Psoas muscle (tissue), 8 donors: ENCODE results near the gene MAPK13. TPM values are rescaled to one million over a fixed set of nuclear protein-coding genes. Genes with fewer than 3 reads are reported as not detected.

Experiments used
- ATAC-seq, 4 donors: fragments of 200-7000 bp; cut with Tn5 transposase; one replicate each; pipeline ENCODE4 v1.9.1; 2020; ENCODE audit warnings: moderate library complexity in 3 of 4, mild to moderate bottlenecking in 2 of 4
- DNase-seq, 2 donors: peaks; one replicate each; pipeline ENCODE4 v3.0.0-alpha.2; 2020
- H3K27ac ChIP-seq: fragments of 200-600 bp; one replicate; pipeline ENCODE4 v1.8.0; 2022
- H3K27me3 ChIP-seq, 3 donors: fragments of 200-600 bp in 1 of 3; one replicate each; pipeline versions ENCODE4 v1.6.1 to v1.8.0; 2013 to 2022; ENCODE audit warnings: low read length in 2 of 3, mild to moderate bottlenecking in 2 of 3, moderate library complexity in 1 of 3; ENCODE audit not compliant: insufficient read depth in 3 of 3
- H3K36me3 ChIP-seq, 2 donors: fragments of 200-600 bp in 1 of 2; one replicate each; pipeline versions ENCODE4 v1.6.1 to v1.8.0; 2013 to 2022; ENCODE audit warnings: low read depth in 1 of 2, mild to moderate bottlenecking in 1 of 2, moderate library complexity in 1 of 2; ENCODE audit not compliant: insufficient read depth in 1 of 2
- H3K4me1 ChIP-seq: fragments of 200-600 bp; one replicate; pipeline ENCODE4 v1.8.0; 2022
- H3K4me3 ChIP-seq: fragments of 200-600 bp; one replicate; pipeline ENCODE4 v1.8.0; 2022; ENCODE audit warnings: mild to moderate bottlenecking
- H3K9me3 ChIP-seq: fragments of 200-600 bp; one replicate; pipeline ENCODE4 v1.8.0; 2022
- WGBS, 3 donors: extraction: QIAGEN DNeasy Blood & Tissue Kit; methylation state at CpG; one replicate each; pipeline versions ENCODE4 v1.1.6 to v1.1.7; 2013; 5-methylcytosine and 5-hydroxymethylcytosine counted together
- intact Hi-C, 2 donors: fragments of 100-400 bp; cut with DNase I; formaldehyde crosslinking; loops; one replicate each; pipeline versions ENCODE4 v1.11.0 to v1.14.2; 2022
- polyA plus RNA-seq, 3 donors: library from polyadenylated mRNA; stranded (reverse); fragments of 200-250 nt; gene quantifications; one replicate each; pipeline ENCODE4 v1.2.3, GENCODE V29; 2013
- total RNA-seq, 4 donors: library from RNA; stranded (reverse); fragmentation: NEBNext Ultra II Directional in 2 of 4; extraction: Animal tissue kit (Norgen Biotek cat#: 25700) in 2 of 4; gene quantifications; one replicate each; pipeline versions ENCODE4 v1.2.1 to v1.2.4, GENCODE V29; 2021 to 2023
- TF ChIP-seq, protein P1 (sequence below): fragments of 200-600 bp; IDR thresholded peaks from one replicate; pipeline ENCODE4 v1.8.0; 2022; ENCODE audit warnings: antibody characterized with exemption
- donor health status: healthy with polysubstance abuse.
- donor health status: DM: no; HTN: no; CAD: no; lungs with moderate emphysema.
- donor health status: Bipolar disorder and iron deficiency.
- donor health status: healthy.
- donor health status: DM: yes; HTN: yes; CAD: no.
- donor health status: DM: no; HTN: no; CAD: no.
- donor health status: DM: no; HTN: no; CAD: no.
- donor health status: DM: yes; HTN: yes; CAD: no.

Gene MAPK13
- total and polyA plus RNA-seq, 7 donors: 0.49 to 4.0 (median 1.6) TPM

DNA sequence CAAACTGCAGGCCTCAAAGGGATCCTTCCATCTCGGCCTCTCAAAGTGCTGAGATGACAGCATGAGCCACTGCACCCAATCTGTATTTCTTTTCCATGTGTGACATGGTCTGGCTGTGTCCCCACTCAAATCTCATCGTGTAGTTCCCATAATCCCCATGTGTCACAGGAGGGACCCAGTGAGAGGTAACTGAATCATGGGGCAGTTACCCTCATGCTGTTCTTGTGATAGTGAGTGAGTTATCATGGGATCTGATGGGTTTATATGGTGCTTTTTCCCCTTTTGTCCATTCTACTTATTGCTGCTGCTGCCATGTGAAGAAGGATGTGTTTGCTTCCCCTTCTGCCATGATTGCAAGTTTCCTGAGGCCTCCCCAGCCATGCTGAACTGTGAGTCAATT lies 55.9 kb downstream of the MAPK13 start:
- TF ChIP-seq, protein P1, sequence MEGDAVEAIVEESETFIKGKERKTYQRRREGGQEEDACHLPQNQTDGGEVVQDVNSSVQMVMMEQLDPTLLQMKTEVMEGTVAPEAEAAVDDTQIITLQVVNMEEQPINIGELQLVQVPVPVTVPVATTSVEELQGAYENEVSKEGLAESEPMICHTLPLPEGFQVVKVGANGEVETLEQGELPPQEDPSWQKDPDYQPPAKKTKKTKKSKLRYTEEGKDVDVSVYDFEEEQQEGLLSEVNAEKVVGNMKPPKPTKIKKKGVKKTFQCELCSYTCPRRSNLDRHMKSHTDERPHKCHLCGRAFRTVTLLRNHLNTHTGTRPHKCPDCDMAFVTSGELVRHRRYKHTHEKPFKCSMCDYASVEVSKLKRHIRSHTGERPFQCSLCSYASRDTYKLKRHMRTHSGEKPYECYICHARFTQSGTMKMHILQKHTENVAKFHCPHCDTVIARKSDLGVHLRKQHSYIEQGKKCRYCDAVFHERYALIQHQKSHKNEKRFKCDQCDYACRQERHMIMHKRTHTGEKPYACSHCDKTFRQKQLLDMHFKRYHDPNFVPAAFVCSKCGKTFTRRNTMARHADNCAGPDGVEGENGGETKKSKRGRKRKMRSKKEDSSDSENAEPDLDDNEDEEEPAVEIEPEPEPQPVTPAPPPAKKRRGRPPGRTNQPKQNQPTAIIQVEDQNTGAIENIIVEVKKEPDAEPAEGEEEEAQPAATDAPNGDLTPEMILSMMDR: no peak
- DNase-seq (no peak), ATAC-seq (no peak)
- no peak overlapping the region for H3K27ac ChIP-seq
- H3K4me1 ChIP-seq: no peaks in the 10 kb centered on the region
- no peaks in the 10 kb centered on the region for H3K27me3 ChIP-seq
- intact Hi-C loops: no loop called here
- 78 to 89% (median 85%) methylated on average over 2 of the region's 2 CpGs for WGBS, 3 donors
- H3K4me3 ChIP-seq: no peak overlapping the region
- no peaks in the 10 kb centered on the region for H3K9me3 ChIP-seq
- H3K36me3 ChIP-seq: peaks cover 0 to 29% of the 10 kb centered on the region in 2 donors

DNA sequence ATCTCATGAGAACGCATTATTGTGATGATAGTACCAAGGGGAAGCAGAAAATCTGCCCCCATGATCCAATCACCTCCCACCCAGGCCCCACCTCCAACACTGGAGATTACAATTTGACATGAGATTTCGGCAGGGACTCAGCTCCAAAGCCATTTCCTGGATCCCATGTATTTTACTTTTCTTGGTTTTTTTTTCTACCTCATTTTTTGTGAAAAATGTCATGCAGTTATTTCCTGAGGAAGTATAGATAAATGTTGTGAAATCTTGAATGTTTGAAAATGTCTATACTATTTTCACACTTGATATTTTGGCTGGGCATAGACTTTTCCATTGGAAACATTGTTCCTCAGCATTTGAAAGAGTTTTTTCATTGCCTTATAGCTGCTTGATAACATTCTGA lies 57.1 kb downstream of the MAPK13 start:
- no peak overlapping the region for H3K27ac ChIP-seq
- ATAC-seq (no peak), DNase-seq (no peak)
- H3K36me3 ChIP-seq: peaks cover 0 to 34% of the 10 kb centered on the region in 2 donors
- no peaks in the 10 kb centered on the region for H3K9me3 ChIP-seq
- 78 to 86% (median 82%) methylated on average over 2 of the region's 2 CpGs for WGBS, 3 donors
- H3K27me3 ChIP-seq: no peaks in the 10 kb centered on the region
- H3K4me3 ChIP-seq: no peak overlapping the region
- TF ChIP-seq, protein P1: no peak
- H3K4me1 ChIP-seq: no peaks in the 10 kb centered on the region
- intact Hi-C loops: no loop called here

Other genes with a start within 250 kb of the MAPK13 start
- 10 to 100 TPM; 24.1 to 42.4 (median 31.3) TPM for gene SRPK1, start 209.4 kb upstream of the MAPK13 start, total RNA-seq
- 10 to 100 TPM; 12.2 to 46.9 (median 21.3) TPM for gene SRPK1, start 209.4 kb upstream of the MAPK13 start, polyA plus RNA-seq
- under 1 TPM in 1 of 4 donors, not detected in 3; 0.15 TPM for gene SLC26A8, start 105.9 kb upstream of the MAPK13 start, total RNA-seq
- under 1 TPM in 1 of 3 donors, not detected in 2; 0.04 TPM for gene SLC26A8, start 105.9 kb upstream of the MAPK13 start, polyA plus RNA-seq
- gene MAPK14, start 102.7 kb upstream of the MAPK13 start, total RNA-seq: 10 to 100 TPM; 23.9 to 32.8 (median 31.4) TPM
- 10 to 100 TPM; 11.8 to 42.0 (median 25.3) TPM for gene MAPK14, start 102.7 kb upstream of the MAPK13 start, polyA plus RNA-seq
- 10 to 100 TPM; 20.4 to 31.4 (median 21.9) TPM for gene BRPF3, start 66.2 kb downstream of the MAPK13 start, total RNA-seq
- 10 to 100 TPM; 15.3 to 47.2 (median 17.3) TPM for gene BRPF3, start 66.2 kb downstream of the MAPK13 start, polyA plus RNA-seq
- not detected for gene PNPLA1, start 139.5 kb downstream of the MAPK13 start, total RNA-seq
- gene PNPLA1, start 139.5 kb downstream of the MAPK13 start, polyA plus RNA-seq: under 1 TPM in 2 of 3 donors, not detected in 1; 0.04 to 0.05 TPM
- gene BNIP5, start 206.4 kb downstream of the MAPK13 start, total RNA-seq: not detected
- gene BNIP5, start 206.4 kb downstream of the MAPK13 start, polyA plus RNA-seq: under 1 TPM in 1 of 3 donors, not detected in 2; 0.01 TPM